Thyroid gland (tissue), 4 donors: ENCODE data around the gene TOX3.

Experiments used
- CTCF ChIP-seq, 6 experiments: fragments of 200-600 bp in 3 of 6; fragments of 450-650 bp in 3 of 6; sonication (generic) in 3 of 6; IDR thresholded peaks; one replicate each; pipeline ENCODE4 v1.5.1; 2016 to 2019; ENCODE audit warnings: antibody characterized with exemption in 6 of 6, mild to moderate bottlenecking in 2 of 6, inconsistent platforms in 1 of 6, moderate library complexity in 1 of 6
- POLR2A ChIP-seq, 2 donors: fragments of 450-650 bp; IDR thresholded peaks; one replicate each; pipeline ENCODE4 v1.6.1; 2017; ENCODE audit warnings: antibody characterized with exemption in 2 of 2, mild to moderate bottlenecking in 2 of 2, moderate library complexity in 1 of 2

DNA sequence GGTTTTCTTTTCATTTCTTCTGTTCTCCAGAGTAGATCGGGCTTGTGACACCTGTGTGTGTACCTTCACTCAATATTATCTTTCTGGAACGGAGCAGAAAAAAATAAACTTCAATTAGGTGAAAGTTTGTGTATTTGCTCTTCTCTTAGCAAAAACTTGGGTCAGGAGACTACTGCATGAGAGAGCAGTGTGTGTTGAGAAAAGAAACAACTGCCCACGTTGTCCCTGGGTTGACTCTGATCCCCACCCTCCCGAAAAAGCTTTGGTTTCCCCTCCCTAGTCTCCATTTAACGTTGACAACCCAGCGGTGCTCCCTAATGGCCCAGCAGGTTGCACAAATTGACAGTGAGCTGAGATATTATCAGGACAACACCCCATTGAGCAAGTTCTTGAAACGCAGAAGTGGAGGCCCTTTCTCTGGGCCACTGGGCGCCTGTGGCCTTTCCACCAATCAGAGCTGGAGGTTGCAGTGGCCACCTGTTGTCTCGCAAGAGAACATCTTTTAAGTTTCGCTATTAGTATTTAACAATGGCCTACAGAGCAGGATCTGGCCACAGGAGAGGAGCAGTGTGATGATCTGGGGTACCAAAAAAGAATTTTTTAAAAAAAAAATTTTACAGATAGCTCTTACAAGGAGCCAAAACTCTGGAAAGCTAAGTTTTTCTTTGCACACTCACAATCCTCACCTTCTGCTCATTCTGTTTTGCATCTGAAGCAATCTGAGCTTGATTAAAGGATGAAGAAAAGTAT is 1.5 kb upstream of the TOX3 start:
- TF ChIP-seq CTCF (IDR thresholded peaks at IDR 0.05) (no peak), POLR2A (IDR thresholded peaks at IDR 0.05) (no peak)
